Esophagus muscularis mucosa (tissue), 3 donors: Measurements from ENCODE around the gene PDE8A.

Source experiments
- CTCF ChIP-seq, 3 experiments: fragments of 200-600 bp in 2 of 3; fragments of 450-650 bp in 1 of 3; sonication (generic) in 2 of 3; IDR thresholded peaks; one replicate each; pipeline ENCODE4 v1.5.1; 2017 to 2019; ENCODE audit warnings: antibody characterized with exemption in 3 of 3, mild to moderate bottlenecking in 2 of 3, moderate library complexity in 1 of 3
- POLR2A ChIP-seq: fragments of 450-650 bp; IDR thresholded peaks from one replicate; pipeline ENCODE4 v1.6.1; 2017; ENCODE audit warnings: antibody characterized with exemption, moderate library complexity, mild to moderate bottlenecking, low read depth
- POLR2AphosphoS5 ChIP-seq, 2 donors: sonication (generic); formaldehyde crosslinking; IDR thresholded peaks; one replicate each; pipeline ENCODE4 v1.6.1; 2017; ENCODE audit warnings: antibody characterized with exemption in 2 of 2

DNA sequence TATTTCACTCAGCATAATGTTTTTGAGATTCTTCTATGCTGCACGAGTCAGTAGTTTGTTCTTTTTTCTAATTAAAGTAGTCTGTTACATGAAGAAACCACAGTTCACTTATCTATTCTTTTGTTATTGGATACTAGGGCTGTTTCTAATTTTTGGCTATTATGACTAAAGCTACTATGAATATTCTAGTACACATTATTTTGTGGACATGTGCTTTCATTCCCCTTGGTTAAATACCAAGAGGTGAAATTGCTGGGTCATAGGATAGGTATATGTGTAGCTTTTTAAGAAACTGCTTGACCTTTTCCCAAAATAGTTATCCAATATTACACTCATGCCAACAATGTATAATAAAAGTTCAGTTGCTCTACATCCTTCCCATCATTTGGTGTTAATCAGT lies 8.9 kb downstream of the PDE8A start:
- TF ChIP-seq CTCF (IDR thresholded peaks at IDR 0.05) (no peak), POLR2A (no peak), POLR2AphosphoS5 (IDR thresholded peaks at IDR 0.05) (no peak)
